Measurements from ENCODE around the gene RAB27A. TPM values are rescaled to one million over a fixed set of nuclear protein-coding genes. Genes with fewer than 3 reads are reported as not detected.

Gene RAB27A
- total and polyA plus RNA-seq, 2 donors: 6.3 to 20.2 TPM

- WGBS: 30% methylated on average over 7 of the region's 7 CpGs
- peak in 2 of 9 donors; percentile 17 to 42 for DNase-seq (ENCODE audit: low read depth in 6 of 9, low spot score in 9 of 9)
- Histone ChIP-seq H3K36me3 (ENCODE audit: control insufficient read depth in 2 of 2, insufficient read depth in 2 of 2, low read length in 1 of 2) (peaks cover 0 to 2% of the 10 kb centered on the region in 2 donors), H3K4me3 (ENCODE audit: low read length in 2 of 2) (no peak overlapping the region), H3K27ac (ENCODE audit: low read depth in 1 of 2, low read length in 1 of 2) (peak overlapping the region in 1 of 2 donors; percentile 47), H3K4me1 (ENCODE audit: control insufficient read depth in 2 of 2, insufficient read depth in 2 of 2, low read length in 2 of 2) (peaks cover 0 to 10% of the 10 kb centered on the region in 2 donors), H3K27me3 (ENCODE audit: control insufficient read depth in 2 of 2, insufficient read depth in 1 of 2, low read length in 1 of 2) (no peaks in the 10 kb centered on the region), H3K9me3 (ENCODE audit: control insufficient read depth in 2 of 2, insufficient read depth in 1 of 2, low read length in 1 of 2) (no peaks in the 10 kb centered on the region)
These were observed 12.5 kb downstream of the RAB27A start for GRCh38 chr15:55277116-55277564.

- DNase-seq (ENCODE audit: low read depth in 6 of 9, low spot score in 9 of 9): no peak
- peaks cover 0 to 2% of the 10 kb centered on the region in 2 donors for H3K36me3 ChIP-seq (ENCODE audit: control insufficient read depth in 2 of 2, insufficient read depth in 2 of 2, low read length in 1 of 2)
- H3K9me3 ChIP-seq (ENCODE audit: control insufficient read depth in 2 of 2, insufficient read depth in 1 of 2, low read length in 1 of 2): no peaks in the 10 kb centered on the region
- WGBS: 98% methylated on average over 5 of the region's 5 CpGs
- no peak overlapping the region for H3K4me3 ChIP-seq (ENCODE audit: low read length in 2 of 2)
- H3K4me1 ChIP-seq (ENCODE audit: control insufficient read depth in 2 of 2, insufficient read depth in 2 of 2, low read length in 2 of 2): peaks cover 0 to 10% of the 10 kb centered on the region in 2 donors
- H3K27ac ChIP-seq (ENCODE audit: low read depth in 1 of 2, low read length in 1 of 2): no peak overlapping the region
- no peaks in the 10 kb centered on the region for H3K27me3 ChIP-seq (ENCODE audit: control insufficient read depth in 2 of 2, insufficient read depth in 1 of 2, low read length in 1 of 2)
These were observed 13.3 kb downstream of the RAB27A start for GRCh38 chr15:55276324-55276723.

- Histone ChIP-seq H3K4me1 (ENCODE audit: control insufficient read depth in 2 of 2, insufficient read depth in 2 of 2, low read length in 2 of 2) (peaks cover 3 to 15% of the 10 kb centered on the region in 2 donors), H3K27me3 (ENCODE audit: control insufficient read depth in 2 of 2, insufficient read depth in 1 of 2, low read length in 1 of 2) (no peaks in the 10 kb centered on the region), H3K36me3 (ENCODE audit: control insufficient read depth in 2 of 2, insufficient read depth in 2 of 2, low read length in 1 of 2) (peaks cover 0 to 2% of the 10 kb centered on the region in 2 donors), H3K9me3 (ENCODE audit: control insufficient read depth in 2 of 2, insufficient read depth in 1 of 2, low read length in 1 of 2) (no peaks in the 10 kb centered on the region), H3K4me3 (ENCODE audit: low read length in 2 of 2) (no peak overlapping the region), H3K27ac (ENCODE audit: low read depth in 1 of 2, low read length in 1 of 2) (no peak overlapping the region)
- DNase-seq (ENCODE audit: low read depth in 6 of 9, low spot score in 9 of 9): no peak
- 96% methylated on average over 6 of the region's 6 CpGs for WGBS
These were observed 19.3 kb downstream of the RAB27A start for GRCh38 chr15:55270291-55270690.

DNA sequence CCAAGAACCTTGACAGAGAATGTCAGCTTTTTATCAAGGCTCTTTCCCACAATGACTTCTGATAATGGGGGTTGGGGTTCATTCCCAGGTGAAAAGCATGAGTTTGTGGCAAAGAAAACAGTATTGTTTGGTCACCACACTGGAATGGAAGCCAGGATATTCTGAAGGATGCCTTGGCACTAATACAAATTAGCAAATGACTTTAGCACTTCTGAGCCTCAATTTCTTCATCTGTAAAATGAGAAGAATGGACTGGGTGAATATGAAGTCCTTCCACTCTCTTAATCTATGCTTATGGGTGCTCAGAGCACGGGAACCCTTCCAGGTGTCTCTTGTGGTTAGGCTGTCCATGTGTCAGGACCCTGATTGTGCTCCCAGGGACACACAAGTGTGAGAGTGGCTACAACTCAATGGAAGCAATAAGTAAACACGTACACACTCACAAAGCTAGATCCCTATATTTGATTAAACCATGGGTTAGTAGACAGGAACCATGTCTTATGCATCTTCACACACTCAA lies 21.4 kb downstream of the RAB27A start:
- no peak overlapping the region for H3K4me3 ChIP-seq (ENCODE audit: low read length in 2 of 2)
- no peak for DNase-seq (ENCODE audit: low read depth in 6 of 9, low spot score in 9 of 9)
- peaks cover 3 to 15% of the 10 kb centered on the region in 2 donors for H3K4me1 ChIP-seq (ENCODE audit: control insufficient read depth in 2 of 2, insufficient read depth in 2 of 2, low read length in 2 of 2)
- H3K9me3 ChIP-seq (ENCODE audit: control insufficient read depth in 2 of 2, insufficient read depth in 1 of 2, low read length in 1 of 2): no peaks in the 10 kb centered on the region
- peak overlapping the region; percentile 37 to 79 for H3K27ac ChIP-seq (ENCODE audit: low read depth in 1 of 2, low read length in 1 of 2)
- H3K36me3 ChIP-seq (ENCODE audit: control insufficient read depth in 2 of 2, insufficient read depth in 2 of 2, low read length in 1 of 2): no peaks in the 10 kb centered on the region
- WGBS: 81% methylated on average over 2 of the region's 2 CpGs
- no peaks in the 10 kb centered on the region for H3K27me3 ChIP-seq (ENCODE audit: control insufficient read depth in 2 of 2, insufficient read depth in 1 of 2, low read length in 1 of 2)

DNA sequence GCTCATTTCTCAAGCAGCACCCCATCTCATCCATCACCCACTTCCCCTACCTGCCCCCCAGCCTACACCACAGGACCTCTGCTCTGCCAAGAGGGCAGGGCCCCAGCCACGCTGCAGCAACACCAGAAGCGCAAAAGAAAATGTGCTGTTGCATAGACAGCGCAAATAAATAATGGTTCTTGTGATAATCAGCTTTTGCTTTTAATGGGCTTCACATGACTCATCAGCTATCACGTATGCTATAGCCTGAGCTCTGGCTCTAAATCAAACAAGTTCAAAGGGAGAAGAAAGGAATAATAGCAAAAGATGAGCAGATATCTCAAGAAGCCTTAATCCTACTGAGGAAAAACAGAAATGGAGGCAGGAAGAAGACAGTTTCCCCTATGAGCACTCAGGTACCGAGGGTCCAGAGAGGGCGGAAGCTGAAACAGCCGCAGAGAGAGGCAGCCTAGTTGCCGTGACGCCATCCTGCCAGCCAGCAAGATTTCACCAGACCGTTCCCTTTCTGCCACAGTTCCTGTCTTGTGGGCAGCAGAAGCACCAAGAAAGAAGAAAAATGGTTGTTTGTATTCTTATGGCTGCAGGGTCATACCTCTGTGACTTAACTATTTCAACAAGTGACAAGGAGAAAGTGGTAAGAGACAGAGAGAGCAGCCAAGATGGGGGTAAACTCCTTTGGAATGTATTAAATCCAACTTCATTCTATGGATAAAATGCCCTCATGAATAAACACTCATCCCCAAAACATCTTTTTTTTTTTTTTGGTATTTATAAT lies 22.0 kb downstream of the RAB27A start:
- H3K9me3 ChIP-seq (ENCODE audit: control insufficient read depth in 2 of 2, insufficient read depth in 1 of 2, low read length in 1 of 2): no peaks in the 10 kb centered on the region
- peaks cover 3 to 15% of the 10 kb centered on the region in 2 donors for H3K4me1 ChIP-seq (ENCODE audit: control insufficient read depth in 2 of 2, insufficient read depth in 2 of 2, low read length in 2 of 2)
- H3K4me3 ChIP-seq (ENCODE audit: low read length in 2 of 2): peak overlapping the region in 1 of 2 donors; percentile 29
- H3K27ac ChIP-seq (ENCODE audit: low read depth in 1 of 2, low read length in 1 of 2): peak overlapping the region; percentile 75 to 79
- 12% methylated on average over 10 of the region's 10 CpGs for WGBS
- no peaks in the 10 kb centered on the region for H3K27me3 ChIP-seq (ENCODE audit: control insufficient read depth in 2 of 2, insufficient read depth in 1 of 2, low read length in 1 of 2)
- peak in 6 of 9 donors; percentile 16 to 83 (median 58) for DNase-seq (ENCODE audit: low read depth in 6 of 9, low spot score in 9 of 9)
- no peaks in the 10 kb centered on the region for H3K36me3 ChIP-seq (ENCODE audit: control insufficient read depth in 2 of 2, insufficient read depth in 2 of 2, low read length in 1 of 2)

DNA sequence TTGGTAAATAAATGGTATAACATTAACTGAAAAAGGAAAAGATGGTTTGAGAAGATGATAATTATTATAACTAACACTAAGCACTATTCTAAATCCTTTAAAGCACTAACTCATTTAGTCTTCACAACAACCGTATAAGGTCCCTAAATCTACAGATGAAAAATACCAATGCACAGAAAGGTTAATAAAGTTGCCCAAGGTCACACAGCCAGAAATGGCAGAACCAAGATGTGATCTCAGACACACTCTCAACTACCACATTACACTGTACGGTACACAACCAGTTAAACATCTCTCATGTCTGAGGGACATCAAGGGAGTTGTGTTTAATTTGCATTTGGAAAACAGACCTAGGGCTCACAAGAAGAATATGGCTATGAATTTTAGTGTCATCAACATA lies 23.1 kb downstream of the RAB27A start:
- Histone ChIP-seq H3K27me3 (ENCODE audit: control insufficient read depth in 2 of 2, insufficient read depth in 1 of 2, low read length in 1 of 2) (no peaks in the 10 kb centered on the region), H3K27ac (ENCODE audit: low read depth in 1 of 2, low read length in 1 of 2) (no peak overlapping the region), H3K9me3 (ENCODE audit: control insufficient read depth in 2 of 2, insufficient read depth in 1 of 2, low read length in 1 of 2) (no peaks in the 10 kb centered on the region), H3K4me3 (ENCODE audit: low read length in 2 of 2) (no peak overlapping the region), H3K4me1 (ENCODE audit: control insufficient read depth in 2 of 2, insufficient read depth in 2 of 2, low read length in 2 of 2) (peaks cover 3 to 15% of the 10 kb centered on the region in 2 donors), H3K36me3 (ENCODE audit: control insufficient read depth in 2 of 2, insufficient read depth in 2 of 2, low read length in 1 of 2) (no peaks in the 10 kb centered on the region)
- no peak for DNase-seq (ENCODE audit: low read depth in 6 of 9, low spot score in 9 of 9)
- 98% methylated on average over 2 of the region's 2 CpGs for WGBS

DNA sequence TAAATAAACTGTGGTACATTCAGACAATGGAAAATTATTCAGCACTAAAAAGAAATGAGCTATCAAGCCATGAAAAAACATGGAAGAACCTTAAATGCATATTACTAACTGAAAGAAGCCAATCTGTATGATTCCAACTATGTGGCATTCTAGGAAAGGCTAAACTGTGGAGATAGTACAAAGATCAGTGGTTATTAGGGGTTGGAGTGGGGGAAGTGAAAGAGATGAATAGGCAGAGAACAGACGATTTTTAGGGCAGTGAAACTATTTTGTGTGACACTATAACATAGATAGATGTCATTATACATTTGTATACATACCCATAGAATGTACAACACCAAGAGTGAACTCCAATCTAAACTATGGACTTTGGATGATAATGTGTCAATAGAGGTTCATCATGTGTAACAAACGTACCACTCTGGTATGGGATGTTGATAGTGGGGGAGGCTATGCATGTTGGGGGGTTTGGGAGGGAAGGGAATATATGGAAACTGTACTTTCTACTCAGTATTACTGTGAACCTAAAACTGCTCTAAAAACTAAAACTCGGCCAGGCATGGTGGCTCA lies 29.0 kb downstream of the RAB27A start:
- H3K4me1 ChIP-seq (ENCODE audit: control insufficient read depth in 2 of 2, insufficient read depth in 2 of 2, low read length in 2 of 2): peaks cover 0 to 2% of the 10 kb centered on the region in 2 donors
- H3K36me3 ChIP-seq (ENCODE audit: control insufficient read depth in 2 of 2, insufficient read depth in 2 of 2, low read length in 1 of 2): no peaks in the 10 kb centered on the region
- H3K4me3 ChIP-seq (ENCODE audit: low read length in 2 of 2): no peak overlapping the region
- no peaks in the 10 kb centered on the region for H3K9me3 ChIP-seq (ENCODE audit: control insufficient read depth in 2 of 2, insufficient read depth in 1 of 2, low read length in 1 of 2)
- DNase-seq (ENCODE audit: low read depth in 6 of 9, low spot score in 9 of 9): no peak
- WGBS: 91% methylated on average over 3 of the region's 3 CpGs
- no peak overlapping the region for H3K27ac ChIP-seq (ENCODE audit: low read depth in 1 of 2, low read length in 1 of 2)
- H3K27me3 ChIP-seq (ENCODE audit: control insufficient read depth in 2 of 2, insufficient read depth in 1 of 2, low read length in 1 of 2): no peaks in the 10 kb centered on the region

- H3K4me1 ChIP-seq (ENCODE audit: control insufficient read depth in 2 of 2, insufficient read depth in 2 of 2, low read length in 2 of 2): peaks cover 0 to 7% of the 10 kb centered on the region in 2 donors
- H3K27me3 ChIP-seq (ENCODE audit: control insufficient read depth in 2 of 2, insufficient read depth in 1 of 2, low read length in 1 of 2): no peaks in the 10 kb centered on the region
- H3K9me3 ChIP-seq (ENCODE audit: control insufficient read depth in 2 of 2, insufficient read depth in 1 of 2, low read length in 1 of 2): no peaks in the 10 kb centered on the region
- no peak for DNase-seq (ENCODE audit: low read depth in 6 of 9, low spot score in 9 of 9)
- WGBS: 98% methylated on average over 5 of the region's 5 CpGs
- H3K36me3 ChIP-seq (ENCODE audit: control insufficient read depth in 2 of 2, insufficient read depth in 2 of 2, low read length in 1 of 2): no peaks in the 10 kb centered on the region
- H3K4me3 ChIP-seq (ENCODE audit: low read length in 2 of 2): no peak overlapping the region
- no peak overlapping the region for H3K27ac ChIP-seq (ENCODE audit: low read depth in 1 of 2, low read length in 1 of 2)
These were observed 31.7 kb downstream of the RAB27A start for GRCh38 chr15:55257938-55258337.

- peaks cover 0 to 7% of the 10 kb centered on the region in 2 donors for H3K4me1 ChIP-seq (ENCODE audit: control insufficient read depth in 2 of 2, insufficient read depth in 2 of 2, low read length in 2 of 2)
- H3K27me3 ChIP-seq (ENCODE audit: control insufficient read depth in 2 of 2, insufficient read depth in 1 of 2, low read length in 1 of 2): no peaks in the 10 kb centered on the region
- no peaks in the 10 kb centered on the region for H3K36me3 ChIP-seq (ENCODE audit: control insufficient read depth in 2 of 2, insufficient read depth in 2 of 2, low read length in 1 of 2)
- H3K27ac ChIP-seq (ENCODE audit: low read depth in 1 of 2, low read length in 1 of 2): no peak overlapping the region
- H3K4me3 ChIP-seq (ENCODE audit: low read length in 2 of 2): no peak overlapping the region
- WGBS: 97% methylated on average over 1 of the region's 1 CpG
- H3K9me3 ChIP-seq (ENCODE audit: control insufficient read depth in 2 of 2, insufficient read depth in 1 of 2, low read length in 1 of 2): no peaks in the 10 kb centered on the region
- DNase-seq (ENCODE audit: low read depth in 6 of 9, low spot score in 9 of 9): no peak
These were observed 32.5 kb downstream of the RAB27A start for GRCh38 chr15:55257012-55257670.
